Neural progenitor cell (in vitro differentiated cells): Measurements from ENCODE around the gene HES6. TPM values are rescaled to one million over a fixed set of nuclear protein-coding genes. Genes with fewer than 3 reads are reported as not detected.

Source experiments
- DNase-seq: peaks from one replicate; pipeline ENCODE4 v3.0.0-alpha.2; 2016; ENCODE audit warnings: low spot score
- H2AFZ ChIP-seq: fragments of 200-600 bp; sonication (generic); replicated peaks from 2 replicates; pipeline ENCODE4 v1.6.1; 2016; ENCODE audit warnings: antibody characterized with exemption
- H3F3A ChIP-seq: fragments of 200-600 bp; sonication (generic); 2 replicates; pipeline ENCODE4 v1.6.1; 2016; ENCODE audit warnings: antibody characterized with exemption, low read depth
- H3K27ac ChIP-seq: fragments of 200-600 bp; sonication (generic); 2 replicates; pipeline ENCODE4 v1.5.1; 2016; ENCODE audit warnings: mild to moderate bottlenecking
- H3K27me3 ChIP-seq: fragments of 200-600 bp; sonication (generic); 2 replicates; pipeline ENCODE4 v1.6.1; 2016; ENCODE audit warnings: mild to moderate bottlenecking, moderate library complexity
- H3K36me3 ChIP-seq: fragments of 200-600 bp; sonication (generic); 2 replicates; pipeline ENCODE4 v1.5.1; 2016
- H3K4me1 ChIP-seq: fragments of 200-600 bp; sonication (generic); 2 replicates; pipeline ENCODE4 v1.6.1; 2016; ENCODE audit warnings: mixed run types
- H3K4me2 ChIP-seq: fragments of 200-600 bp; sonication (generic); 2 replicates; pipeline ENCODE4 v1.6.1; 2016
- H3K4me3 ChIP-seq: fragments of 200-600 bp; sonication (generic); 2 replicates; pipeline ENCODE4 v1.5.1; 2016
- H3K79me2 ChIP-seq: fragments of 200-600 bp; sonication (generic); 2 replicates; pipeline ENCODE4 v1.6.1; 2016; ENCODE audit warnings: low read depth
- H3K9ac ChIP-seq: fragments of 200-600 bp; sonication (generic); 2 replicates; pipeline ENCODE4 v1.6.1; 2016
- H3K9me3 ChIP-seq: fragments of 200-600 bp; sonication (generic); 2 replicates; pipeline ENCODE4 v1.5.1; 2016; ENCODE audit warnings: low read depth
- H4K20me1 ChIP-seq: fragments of 200-600 bp; sonication (generic); 2 replicates; pipeline ENCODE4 v1.6.1; 2016; ENCODE audit warnings: low read depth
- H3K27ac Mint-ChIP-seq: 3 replicates; pipeline ENCODE4 v1.8.0; 2021; ENCODE audit warnings: mixed read lengths
- H3K27me3 Mint-ChIP-seq: 2 replicates; pipeline ENCODE4 v1.8.0; 2022; ENCODE audit warnings: low read depth, mild to moderate bottlenecking, inconsistent platforms, moderate library complexity, mixed read lengths; ENCODE audit not compliant: insufficient read depth
- H3K36me3 Mint-ChIP-seq: 3 replicates; pipeline ENCODE4 v1.8.0; 2021; ENCODE audit warnings: mixed read lengths
- H3K4me1 Mint-ChIP-seq: 3 replicates; pipeline ENCODE4 v1.8.0; 2021; ENCODE audit warnings: mixed read lengths
- H3K4me3 Mint-ChIP-seq: 3 replicates; pipeline ENCODE4 v1.8.0; 2021; ENCODE audit warnings: mild to moderate bottlenecking, moderate library complexity, mixed read lengths
- H3K9me3 Mint-ChIP-seq: 3 replicates; pipeline ENCODE4 v1.8.0; 2020; ENCODE audit warnings: mixed read lengths
- CTCF ChIP-seq: fragments of 200-600 bp; sonication (generic); IDR thresholded peaks from 2 replicates; pipeline ENCODE4 v1.5.1; 2017; ENCODE audit warnings: antibody characterized with exemption, mild to moderate bottlenecking
- EZH2 ChIP-seq: fragments of 200-600 bp; sonication (generic); IDR thresholded peaks from 2 replicates; pipeline ENCODE4 v1.6.1; 2017; ENCODE audit warnings: antibody characterized with exemption, mild to moderate bottlenecking, moderate library complexity
- EZH2phosphoT487 ChIP-seq: fragments of 200-600 bp; sonication (generic); IDR thresholded peaks from 2 replicates; pipeline ENCODE4 v1.6.1; 2017; ENCODE audit warnings: antibody characterized with exemption
- total RNA-seq: library from RNA; depleted of rRNA; stranded (reverse); fragments of >200 nt; gene quantifications from 2 replicates; pipeline ENCODE4 v1.2.3, GENCODE V29; 2015; ENCODE audit warnings: low replicate concordance

HES6 gene
- total RNA-seq, 1 donor from 2014 or later = 5.3 TPM

GRCh38 chr2:238220892-238221521 is 18.8 kb downstream of the HES6 start:
- no peak overlapping the region for H3K9ac ChIP-seq
- no peaks in the 10 kb centered on the region for H3K79me2 ChIP-seq
- no peak overlapping the region for H3K4me3 ChIP-seq
- no peak overlapping the region for H3K4me2 ChIP-seq
- DNase-seq = no peak
- no peaks in the 10 kb centered on the region for H3K9me3 ChIP-seq
- no peaks in the 10 kb centered on the region for H3F3A ChIP-seq
- H3K4me1 ChIP-seq = peaks cover 8% of the 10 kb centered on the region
- Mint-ChIP-seq H3K4me1 (peaks cover 15% of the 10 kb centered on the region), H3K36me3 (no peaks in the 10 kb centered on the region), H3K9me3 (peaks cover 2% of the 10 kb centered on the region), H3K4me3 (no peak overlapping the region), H3K27ac (no peak overlapping the region), H3K27me3 (peaks cover 2% of the 10 kb centered on the region)
- no peak for TF ChIP-seq EZH2phosphoT487
- H3K27ac ChIP-seq = no peak overlapping the region
- H3K36me3 ChIP-seq = no peaks in the 10 kb centered on the region
- no peaks in the 10 kb centered on the region for H3K27me3 ChIP-seq
- H4K20me1 ChIP-seq = no peaks in the 10 kb centered on the region
- no peak overlapping the region for H2AFZ ChIP-seq

- no peaks in the 10 kb centered on the region for H3F3A ChIP-seq
- no peak overlapping the region for H3K4me3 ChIP-seq
- peaks cover 8% of the 10 kb centered on the region for H3K4me1 ChIP-seq
- no peak overlapping the region for H3K27ac ChIP-seq
- no peaks in the 10 kb centered on the region for H3K27me3 ChIP-seq
- H3K36me3 ChIP-seq = no peaks in the 10 kb centered on the region
- no peaks in the 10 kb centered on the region for H4K20me1 ChIP-seq
- H3K27ac Mint-ChIP-seq = no peak overlapping the region
- no peak for DNase-seq
- TF ChIP-seq CTCF = no peak
- no peak for TF ChIP-seq EZH2
- no peak for TF ChIP-seq EZH2phosphoT487
- H3K79me2 ChIP-seq = no peaks in the 10 kb centered on the region
- H3K4me1 Mint-ChIP-seq = peaks cover 13% of the 10 kb centered on the region
- H3K4me3 Mint-ChIP-seq = no peak overlapping the region
- no peaks in the 10 kb centered on the region for H3K9me3 ChIP-seq
- H3K27me3 Mint-ChIP-seq = peaks cover 2% of the 10 kb centered on the region
- no peak overlapping the region for H3K4me2 ChIP-seq
- no peak overlapping the region for H3K9ac ChIP-seq
- no peaks in the 10 kb centered on the region for H3K36me3 Mint-ChIP-seq
- no peak overlapping the region for H2AFZ ChIP-seq
- peaks cover 2% of the 10 kb centered on the region for H3K9me3 Mint-ChIP-seq
Measured at GRCh38 chr2:238220274-238220891, 19.5 kb downstream of the HES6 start.

- Histone ChIP-seq H3F3A (no peaks in the 10 kb centered on the region), H3K4me3 (no peak overlapping the region), H3K36me3 (no peaks in the 10 kb centered on the region), H3K27me3 (peaks cover 5% of the 10 kb centered on the region), H3K4me2 (peak overlapping the region; percentile 32), H2AFZ (peak overlapping the region; percentile 89), H3K9me3 (no peaks in the 10 kb centered on the region), H3K79me2 (no peaks in the 10 kb centered on the region), H3K27ac (no peak overlapping the region), H4K20me1 (no peaks in the 10 kb centered on the region), H3K9ac (no peak overlapping the region), H3K4me1 (peaks cover 8% of the 10 kb centered on the region)
- peaks cover 8% of the 10 kb centered on the region for H3K9me3 Mint-ChIP-seq
- H3K27me3 Mint-ChIP-seq = peaks cover 2% of the 10 kb centered on the region
- H3K4me1 Mint-ChIP-seq = peaks cover 10% of the 10 kb centered on the region
- H3K27ac Mint-ChIP-seq = peak overlapping the region; percentile 42
- DNase-seq = no peak
- TF ChIP-seq EZH2 = no peak
- no peak for TF ChIP-seq EZH2phosphoT487
- H3K36me3 Mint-ChIP-seq = no peaks in the 10 kb centered on the region
- H3K4me3 Mint-ChIP-seq = no peak overlapping the region
Measured at GRCh38 chr2:238216651-238217184, 23.1 kb downstream of the HES6 start.

GRCh38 chr2:238207006-238207405 is 32.8 kb downstream of the HES6 start:
- no peak overlapping the region for H3K4me2 ChIP-seq
- Mint-ChIP-seq H3K27ac (no peak overlapping the region), H3K4me3 (no peak overlapping the region), H3K4me1 (peaks cover 9% of the 10 kb centered on the region), H3K9me3 (peaks cover 4% of the 10 kb centered on the region), H3K36me3 (peaks cover 9% of the 10 kb centered on the region), H3K27me3 (no peaks in the 10 kb centered on the region)
- H3K27me3 ChIP-seq = peaks cover 30% of the 10 kb centered on the region
- DNase-seq = no peak
- no peak overlapping the region for H2AFZ ChIP-seq
- peaks cover 12% of the 10 kb centered on the region for H3K79me2 ChIP-seq
- peaks cover 14% of the 10 kb centered on the region for H3F3A ChIP-seq
- H3K27ac ChIP-seq = no peak overlapping the region
- TF ChIP-seq EZH2phosphoT487 = no peak
- H3K9me3 ChIP-seq = no peaks in the 10 kb centered on the region
- no peak overlapping the region for H3K9ac ChIP-seq
- no peaks in the 10 kb centered on the region for H3K36me3 ChIP-seq
- no peaks in the 10 kb centered on the region for H3K4me1 ChIP-seq
- peaks cover 10% of the 10 kb centered on the region for H4K20me1 ChIP-seq
- H3K4me3 ChIP-seq = no peak overlapping the region
